22Rv1 (cell line): Measurements from ENCODE around the gene TNS3.

Experiments
- CTCF ChIP-seq: fragments of 450-650 bp; IDR thresholded peaks from 2 replicates; pipeline ENCODE4 v1.5.1; 2017; ENCODE audit warnings: mild to moderate bottlenecking
- ZFX ChIP-seq: fragments of 450-650 bp; IDR thresholded peaks from 2 replicates; pipeline ENCODE4 v1.6.1; 2017; ENCODE audit warnings: antibody characterized with exemption, borderline replicate concordance

- TF ChIP-seq CTCF, result no peak
- no peak for TF ChIP-seq ZFX
Observed at GRCh38 chr7:47389923-47390630, 191.8 kb downstream of the TNS3 start.
